Erythroblast (primary cell): ENCODE data around the gene MDGA2.

Experiments used
- GATA1 ChIP-seq: IDR thresholded peaks from 2 replicates; pipeline ENCODE4 v1.6.1; 2011; ENCODE audit warnings: low read depth, mild to moderate bottlenecking, control low read depth, low read length, moderate library complexity
- POLR2A ChIP-seq: IDR thresholded peaks from 2 replicates; pipeline ENCODE4 v1.6.1; 2011; ENCODE audit warnings: mild to moderate bottlenecking, low read length

- no peak for TF ChIP-seq POLR2A
- no peak for TF ChIP-seq GATA1
These were observed 373.3 kb downstream of the MDGA2 start for GRCh38 chr14:47302121-47302520.
